Mononuclear cell (primary cell): ENCODE data around the gene PRKAR2B. TPM values are rescaled to one million over a fixed set of nuclear protein-coding genes. Genes with fewer than 3 reads are reported as not detected.

Experiments used
- H3K27me3 ChIP-seq: 2 replicates; pipeline ENCODE4 v1.6.0; 2011; ENCODE audit warnings: low read length, control low read depth; ENCODE audit not compliant: insufficient read depth
- H3K4me1 ChIP-seq: 2 replicates; pipeline ENCODE4 v1.5.1; 2011; ENCODE audit warnings: mild to moderate bottlenecking, low read length, control low read depth; ENCODE audit not compliant: insufficient read depth
- H3K4me3 ChIP-seq: 2 replicates; pipeline ENCODE4 v1.5.1; 2011; ENCODE audit warnings: mild to moderate bottlenecking, low read length, moderate library complexity
- H3K9me3 ChIP-seq: 2 replicates; pipeline ENCODE4 v1.5.1; 2011; ENCODE audit warnings: low read depth, mild to moderate bottlenecking, control low read depth, low read length
- total RNA-seq: library from RNA; depleted of rRNA; stranded (reverse); fragments of >200 nt; gene quantifications from one replicate; pipeline ENCODE4 v1.2.3, GENCODE V29; 2012

Gene PRKAR2B
- total RNA-seq, 1 donor: 62.1 TPM

DNA sequence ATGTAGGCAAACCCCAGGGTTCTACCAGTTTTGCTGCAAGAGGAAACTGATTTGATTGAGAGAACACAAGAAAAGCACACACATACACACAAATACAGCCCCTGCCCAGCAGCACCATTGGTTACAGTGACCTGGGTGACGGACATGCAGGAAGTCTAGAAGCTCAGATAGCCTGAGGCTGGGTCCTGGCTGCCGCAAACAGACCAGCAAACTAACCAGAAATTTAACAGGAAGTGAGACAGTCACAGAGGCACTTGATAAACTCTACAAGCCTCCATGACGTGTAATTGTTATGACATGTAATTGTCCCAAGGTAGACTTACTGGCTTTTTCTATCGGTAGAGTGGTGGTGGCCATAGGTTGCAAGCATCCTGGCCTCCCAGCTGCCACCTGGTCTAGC is 58.9 kb downstream of the PRKAR2B start:
- peaks cover 9% of the 10 kb centered on the region for H3K4me1 ChIP-seq
- H3K27me3 ChIP-seq: no peaks in the 10 kb centered on the region
- no peak overlapping the region for H3K4me3 ChIP-seq
- no peaks in the 10 kb centered on the region for H3K9me3 ChIP-seq

DNA sequence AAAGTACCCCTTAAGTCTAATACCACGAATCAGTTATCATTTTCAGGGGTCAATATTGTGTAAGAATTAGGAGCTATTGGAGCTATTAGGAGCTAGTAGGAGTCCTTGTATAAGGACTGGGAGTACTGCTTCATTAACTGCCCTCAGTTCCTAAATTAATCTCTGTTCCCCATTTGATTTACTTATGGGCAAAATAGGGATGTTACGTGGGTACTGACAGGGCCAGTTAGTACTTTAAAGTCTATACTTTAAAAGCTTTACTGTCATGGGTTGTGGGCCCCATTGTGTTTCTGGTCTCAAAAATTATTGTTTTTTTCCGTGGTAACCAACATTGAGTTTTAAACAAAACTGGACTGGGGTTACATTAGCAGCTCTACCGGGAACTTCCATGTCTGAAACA is 60.3 kb downstream of the PRKAR2B start:
- Histone ChIP-seq H3K4me1 (peaks cover 9% of the 10 kb centered on the region), H3K4me3 (no peak overlapping the region), H3K9me3 (no peaks in the 10 kb centered on the region), H3K27me3 (no peaks in the 10 kb centered on the region)

DNA sequence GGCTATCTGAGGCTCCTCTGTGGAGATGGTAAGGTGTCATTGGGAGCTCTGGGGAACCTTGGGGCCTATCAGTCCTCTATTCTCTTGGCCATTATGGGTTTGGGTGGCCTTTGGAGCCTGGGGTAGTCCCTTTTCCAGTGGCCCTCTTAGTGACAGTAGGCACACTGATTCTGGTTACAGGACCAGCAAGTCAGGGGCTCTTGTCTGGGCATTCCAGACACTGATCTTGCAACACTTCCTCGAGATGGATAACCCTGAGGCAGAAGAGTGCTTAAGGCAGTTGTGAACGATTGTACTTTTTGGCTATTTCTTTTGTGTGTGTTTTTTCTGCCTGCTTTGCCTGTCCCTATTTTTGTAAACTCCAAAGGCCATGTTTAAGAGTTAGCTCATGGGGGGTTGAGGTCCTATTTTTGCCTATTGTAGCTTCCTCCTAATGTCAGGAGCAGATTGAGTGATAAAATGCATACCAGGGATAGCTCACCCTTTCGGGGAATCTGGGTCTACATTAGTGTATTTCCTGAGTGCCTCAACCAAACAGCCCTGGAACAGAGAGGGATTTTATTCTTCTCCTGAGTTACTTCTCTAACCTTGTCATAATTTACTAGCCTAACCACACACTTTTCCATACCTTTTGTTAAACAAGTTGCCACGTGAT is 61.2 kb downstream of the PRKAR2B start:
- H3K4me1 ChIP-seq: peaks cover 9% of the 10 kb centered on the region
- H3K4me3 ChIP-seq: no peak overlapping the region
- H3K27me3 ChIP-seq: no peaks in the 10 kb centered on the region
- no peaks in the 10 kb centered on the region for H3K9me3 ChIP-seq

DNA sequence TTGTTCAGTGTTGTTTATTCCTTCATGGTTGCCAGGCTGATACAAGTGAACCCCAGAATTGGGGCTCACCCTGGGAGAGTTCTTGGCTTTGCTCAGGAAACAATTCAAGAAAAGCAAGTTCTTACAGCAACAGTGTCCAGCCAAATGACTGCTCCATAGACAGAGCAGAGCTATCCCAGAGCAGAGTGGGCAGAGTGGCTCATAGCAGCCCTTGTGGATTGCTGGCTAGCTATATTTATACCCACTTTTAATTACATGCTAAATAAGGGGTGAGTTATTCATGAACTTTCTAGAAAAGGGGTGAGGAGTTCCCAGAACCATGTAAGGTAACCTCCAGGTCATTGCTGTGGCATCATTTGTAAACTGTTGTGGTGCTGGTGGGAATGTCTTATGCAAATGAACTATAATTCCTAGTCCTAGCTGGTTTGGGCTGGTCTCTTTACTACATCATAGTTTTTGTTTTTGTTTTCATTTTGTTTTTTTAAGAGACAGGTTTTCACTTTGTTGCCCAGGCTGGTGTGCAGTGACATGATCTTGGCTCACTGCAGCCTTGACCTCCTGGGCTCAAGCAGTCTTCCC is 64.4 kb downstream of the PRKAR2B start:
- Histone ChIP-seq H3K27me3 (no peaks in the 10 kb centered on the region), H3K4me1 (peaks cover 1% of the 10 kb centered on the region), H3K4me3 (no peak overlapping the region), H3K9me3 (no peaks in the 10 kb centered on the region)

DNA sequence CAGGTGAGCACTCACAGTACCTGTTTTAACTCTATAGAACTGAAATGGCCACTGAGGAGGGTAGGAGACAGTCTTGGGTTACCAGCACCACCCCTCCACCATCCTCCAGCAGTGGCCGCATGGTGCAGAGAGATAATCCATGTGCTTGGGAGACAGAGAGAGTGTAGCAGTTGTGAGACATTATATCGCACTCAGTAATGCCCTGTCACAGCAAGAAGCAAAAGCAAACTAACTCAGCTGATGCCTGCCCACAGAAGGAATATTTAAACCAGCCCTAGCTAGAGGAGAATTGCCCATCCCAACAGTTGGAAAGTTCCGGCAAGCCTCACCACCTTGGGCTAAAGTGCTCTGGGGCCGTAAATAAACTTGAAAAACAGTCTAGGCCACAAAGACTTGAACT is 65.5 kb downstream of the PRKAR2B start:
- Histone ChIP-seq H3K4me1 (no peaks in the 10 kb centered on the region), H3K27me3 (no peaks in the 10 kb centered on the region), H3K4me3 (no peak overlapping the region), H3K9me3 (no peaks in the 10 kb centered on the region)

DNA sequence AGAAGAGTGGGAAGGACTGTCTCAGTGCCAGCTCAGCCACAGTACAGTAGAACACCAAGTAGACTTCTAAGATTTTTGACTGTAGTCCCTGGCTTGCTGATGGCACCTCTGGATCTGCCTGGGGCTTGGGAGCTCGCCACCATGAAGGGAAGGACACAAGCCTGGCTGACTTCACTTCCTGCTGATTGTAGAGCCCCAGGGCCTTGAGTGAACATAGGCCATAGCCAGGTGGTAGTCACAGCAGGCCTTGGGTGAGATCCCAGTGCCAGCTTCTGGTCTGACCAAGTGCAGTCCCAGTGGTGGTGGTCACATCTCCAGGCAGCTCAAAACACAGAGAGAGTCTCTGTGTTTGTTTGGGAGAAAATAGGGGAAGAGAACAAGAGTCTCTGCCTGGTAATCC is 66.7 kb downstream of the PRKAR2B start:
- no peaks in the 10 kb centered on the region for H3K9me3 ChIP-seq
- no peaks in the 10 kb centered on the region for H3K4me1 ChIP-seq
- H3K27me3 ChIP-seq: no peaks in the 10 kb centered on the region
- H3K4me3 ChIP-seq: no peak overlapping the region

- no peaks in the 10 kb centered on the region for H3K9me3 ChIP-seq
- H3K27me3 ChIP-seq: no peaks in the 10 kb centered on the region
- no peak overlapping the region for H3K4me3 ChIP-seq
- H3K4me1 ChIP-seq: no peaks in the 10 kb centered on the region
Measured at GRCh38 chr7:107113866-107114265, 69.4 kb downstream of the PRKAR2B start.

DNA sequence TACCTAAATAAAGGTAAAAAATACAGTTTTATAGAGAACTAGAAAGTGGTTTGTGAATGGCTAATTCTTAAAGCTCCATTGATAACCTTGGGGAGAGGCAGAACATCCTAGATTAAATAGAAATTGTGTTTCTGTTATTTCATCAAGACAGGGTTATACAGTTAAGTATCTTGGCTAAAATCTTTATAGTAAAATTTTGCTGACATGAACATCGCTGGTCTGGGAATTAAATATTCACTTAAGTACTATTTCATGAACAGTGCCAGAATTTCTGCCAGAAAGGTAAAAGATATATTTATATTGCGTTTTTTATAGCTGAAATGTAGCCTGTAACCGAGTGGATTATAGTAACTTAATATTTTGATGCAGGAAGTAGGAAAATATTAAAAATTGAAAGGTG is 70.6 kb downstream of the PRKAR2B start:
- H3K27me3 ChIP-seq: no peaks in the 10 kb centered on the region
- H3K4me1 ChIP-seq: no peaks in the 10 kb centered on the region
- H3K9me3 ChIP-seq: no peaks in the 10 kb centered on the region
- H3K4me3 ChIP-seq: no peak overlapping the region

DNA sequence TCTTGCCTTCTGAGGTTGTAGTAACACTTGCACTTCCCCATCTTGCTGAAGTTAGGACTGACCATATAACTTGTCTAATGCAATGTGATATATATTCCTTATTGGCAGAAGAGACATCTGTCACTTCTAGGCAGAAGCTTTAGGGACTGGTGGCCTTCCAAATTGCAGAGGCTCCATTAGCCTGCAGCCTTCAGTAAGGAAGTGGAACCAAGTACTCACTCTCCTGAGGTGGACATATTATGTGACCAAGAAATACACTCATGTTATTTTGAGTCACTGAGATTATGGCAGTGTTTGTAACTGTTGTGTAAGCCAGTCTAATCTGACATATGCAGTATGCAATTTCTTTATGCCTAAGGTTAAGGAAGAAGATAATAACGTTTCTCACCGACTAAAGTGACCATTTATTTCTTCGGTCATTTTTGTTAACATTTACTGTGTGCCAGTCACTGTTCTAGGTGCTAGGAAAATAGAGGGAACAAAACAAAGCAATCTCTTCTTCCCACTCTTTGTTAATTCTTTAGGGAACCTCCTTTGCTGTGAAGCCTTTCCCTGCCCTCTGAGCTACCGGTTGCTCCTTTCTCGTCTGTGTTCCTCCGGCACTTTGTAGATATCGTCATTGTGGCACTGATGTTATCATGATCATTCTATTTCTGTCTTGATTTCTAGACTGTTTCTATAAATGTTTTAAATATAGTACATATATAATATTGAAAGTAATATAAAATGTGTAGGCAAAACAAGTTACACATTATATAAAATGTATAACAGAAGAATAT is 71.4 kb downstream of the PRKAR2B start:
- H3K4me1 ChIP-seq: no peaks in the 10 kb centered on the region
- H3K9me3 ChIP-seq: no peaks in the 10 kb centered on the region
- H3K27me3 ChIP-seq: no peaks in the 10 kb centered on the region
- H3K4me3 ChIP-seq: no peak overlapping the region

- Histone ChIP-seq H3K9me3 (no peaks in the 10 kb centered on the region), H3K27me3 (no peaks in the 10 kb centered on the region), H3K4me3 (no peak overlapping the region), H3K4me1 (no peaks in the 10 kb centered on the region)
Measured at GRCh38 chr7:107118109-107118900, 73.8 kb downstream of the PRKAR2B start.

DNA sequence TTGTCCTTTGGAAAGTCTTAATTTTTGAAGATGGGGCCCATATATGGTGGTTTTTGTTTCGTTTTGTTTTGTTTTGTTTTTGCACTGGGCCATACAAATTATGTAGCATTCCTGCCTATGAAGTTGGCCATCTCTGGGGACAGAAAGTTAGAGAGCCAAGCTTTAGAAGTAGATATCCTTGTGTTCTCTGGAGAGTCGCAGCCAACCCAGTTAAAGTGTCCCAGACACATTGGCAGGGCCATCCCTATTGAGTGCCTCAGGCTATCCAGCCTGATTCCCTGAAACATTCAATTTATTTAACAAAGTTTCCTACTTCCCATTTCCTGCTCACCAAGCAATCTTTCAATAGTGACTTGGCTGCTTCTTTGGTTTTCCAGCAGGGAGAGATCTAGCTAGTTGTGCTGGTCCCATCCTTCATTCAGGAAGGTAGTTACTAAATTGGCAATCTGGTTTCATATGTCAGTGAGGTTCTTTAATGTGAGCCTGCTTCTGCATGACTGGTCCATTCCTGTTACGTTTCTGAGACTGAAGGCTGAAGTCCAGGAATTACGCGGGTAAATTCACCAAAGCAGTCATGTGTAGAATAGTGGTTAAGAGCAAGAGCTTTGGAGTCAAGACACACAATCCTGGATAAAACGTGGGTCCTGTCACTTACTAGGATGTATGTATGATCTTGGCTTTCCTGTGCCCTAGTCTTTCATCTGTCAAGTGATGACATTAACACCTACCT is 75.0 kb downstream of the PRKAR2B start:
- Histone ChIP-seq H3K9me3 (no peaks in the 10 kb centered on the region), H3K4me3 (no peak overlapping the region), H3K27me3 (no peaks in the 10 kb centered on the region), H3K4me1 (no peaks in the 10 kb centered on the region)

DNA sequence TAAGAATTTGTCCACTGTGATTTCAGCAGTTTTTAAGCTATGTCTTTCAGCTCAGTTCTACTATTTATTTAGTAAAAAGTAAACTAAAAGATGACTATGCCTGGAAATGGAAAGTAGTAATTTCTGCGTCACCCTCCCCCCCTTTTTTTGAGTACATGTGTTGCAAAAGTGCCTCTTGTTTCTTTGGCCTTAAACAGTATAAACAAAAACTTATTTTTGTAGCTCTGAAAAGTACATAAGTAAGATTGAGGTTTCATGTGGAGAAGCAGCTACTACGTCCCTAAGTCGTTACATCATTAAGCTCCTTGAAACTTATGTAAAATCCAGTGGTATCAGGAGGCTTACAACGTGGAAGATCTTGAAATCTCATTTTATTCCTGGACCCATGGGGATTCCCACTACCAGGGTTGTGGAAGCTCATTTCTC is 78.0 kb downstream of the PRKAR2B start:
- no peaks in the 10 kb centered on the region for H3K9me3 ChIP-seq
- no peak overlapping the region for H3K4me3 ChIP-seq
- H3K4me1 ChIP-seq: peaks cover 12% of the 10 kb centered on the region
- H3K27me3 ChIP-seq: no peaks in the 10 kb centered on the region

- Histone ChIP-seq H3K4me1 (peaks cover 12% of the 10 kb centered on the region), H3K9me3 (no peaks in the 10 kb centered on the region), H3K4me3 (no peak overlapping the region), H3K27me3 (no peaks in the 10 kb centered on the region)
Measured at GRCh38 chr7:107123392-107123791, 78.9 kb downstream of the PRKAR2B start.

DNA sequence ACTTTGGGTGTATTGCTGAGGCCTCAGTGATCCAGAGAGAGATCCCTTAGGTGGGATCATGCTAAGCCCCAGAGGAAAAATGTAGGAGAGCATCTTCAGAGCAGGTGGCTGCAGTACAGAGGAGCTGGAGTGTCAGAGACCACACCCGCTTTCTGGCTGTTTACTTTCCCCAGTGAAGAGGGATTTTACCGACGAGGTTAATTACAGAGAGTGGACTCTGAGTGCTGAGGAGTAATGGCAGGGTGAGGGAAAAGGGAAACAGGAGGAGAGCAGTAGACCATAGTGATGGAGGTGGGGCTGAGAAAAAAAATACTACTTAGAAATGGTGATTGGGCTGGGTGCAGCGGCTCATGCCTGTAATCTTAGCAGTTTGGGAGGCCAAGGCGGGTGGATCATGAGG is 81.0 kb downstream of the PRKAR2B start:
- Histone ChIP-seq H3K4me3 (no peak overlapping the region), H3K9me3 (no peaks in the 10 kb centered on the region), H3K27me3 (no peaks in the 10 kb centered on the region)

More for the DNA sequence above, 81.0 kb downstream of the PRKAR2B start:
- H3K4me1 ChIP-seq: peaks cover 12% of the 10 kb centered on the region
